ENCODE data around the gene FAM135A. TPM values are rescaled to one million over a fixed set of nuclear protein-coding genes. Genes with fewer than 3 reads are reported as not detected.

FAM135A gene
- total RNA-seq, 2 donors from 2014 or later = 36.4 to 54.8 TPM

- intact Hi-C loops (cut with DNase I) = no loop called here
- no peaks in the 10 kb centered on the region for H3K27me3 ChIP-seq
- H3K9me3 ChIP-seq = no peaks in the 10 kb centered on the region
- no peaks in the 10 kb centered on the region for H3K36me3 ChIP-seq
- no peak for DNase-seq
- no peak overlapping the region for H3K9ac ChIP-seq (ENCODE audit: low read depth in 2 of 2, low read length in 2 of 2)
- H3K4me1 ChIP-seq = no peaks in the 10 kb centered on the region
- TF ChIP-seq CTCF (IDR thresholded peaks at IDR 0.05) = no peak
- no peak overlapping the region for H3K4me3 ChIP-seq
- H3K27ac ChIP-seq = no peak overlapping the region
These were observed 24.0 kb upstream of the FAM135A start for GRCh38 chr6:70389261-70389660.

DNA sequence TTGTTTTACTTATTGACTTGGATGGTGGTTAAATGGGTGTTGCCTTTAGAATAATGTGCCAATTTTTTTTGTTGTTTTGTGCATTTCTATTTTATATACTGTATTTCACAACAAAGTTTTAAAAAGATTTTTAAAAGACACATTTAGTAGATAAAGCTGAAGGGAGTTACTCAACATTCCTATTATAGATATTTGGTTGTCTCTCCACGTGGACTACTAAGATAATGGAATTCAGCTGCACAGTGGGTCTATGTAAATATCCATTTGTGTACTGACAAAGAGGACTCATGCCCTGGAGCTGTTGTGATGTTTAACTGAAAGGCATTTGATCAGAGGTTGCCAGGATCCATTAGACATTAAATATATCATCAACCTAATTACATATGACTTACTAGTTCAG, 23.2 kb upstream of the FAM135A start:
- DNase-seq = no peak
- Histone ChIP-seq H3K4me1 (no peaks in the 10 kb centered on the region), H3K9ac (ENCODE audit: low read depth in 2 of 2, low read length in 2 of 2) (no peak overlapping the region), H3K4me3 (no peak overlapping the region), H3K9me3 (no peaks in the 10 kb centered on the region), H3K27me3 (no peaks in the 10 kb centered on the region), H3K27ac (no peak overlapping the region), H3K36me3 (no peaks in the 10 kb centered on the region)
- TF ChIP-seq CTCF (IDR thresholded peaks at IDR 0.05) = no peak
- intact Hi-C loops (cut with DNase I) = no loop called here

- H3K27me3 ChIP-seq = no peaks in the 10 kb centered on the region
- H3K9ac ChIP-seq (ENCODE audit: low read depth in 2 of 2, low read length in 2 of 2) = no peak overlapping the region
- H3K27ac ChIP-seq = peak overlapping the region; percentile 38
- H3K9me3 ChIP-seq = no peaks in the 10 kb centered on the region
- intact Hi-C loops (cut with DNase I) = no loop called here
- DNase-seq = no peak
- no peak overlapping the region for H3K4me3 ChIP-seq
- H3K4me1 ChIP-seq = peaks cover 2% of the 10 kb centered on the region
- no peaks in the 10 kb centered on the region for H3K36me3 ChIP-seq
- no peak for TF ChIP-seq CTCF (IDR thresholded peaks at IDR 0.05)
These were observed 21.8 kb upstream of the FAM135A start for GRCh38 chr6:70391492-70391891.

DNA sequence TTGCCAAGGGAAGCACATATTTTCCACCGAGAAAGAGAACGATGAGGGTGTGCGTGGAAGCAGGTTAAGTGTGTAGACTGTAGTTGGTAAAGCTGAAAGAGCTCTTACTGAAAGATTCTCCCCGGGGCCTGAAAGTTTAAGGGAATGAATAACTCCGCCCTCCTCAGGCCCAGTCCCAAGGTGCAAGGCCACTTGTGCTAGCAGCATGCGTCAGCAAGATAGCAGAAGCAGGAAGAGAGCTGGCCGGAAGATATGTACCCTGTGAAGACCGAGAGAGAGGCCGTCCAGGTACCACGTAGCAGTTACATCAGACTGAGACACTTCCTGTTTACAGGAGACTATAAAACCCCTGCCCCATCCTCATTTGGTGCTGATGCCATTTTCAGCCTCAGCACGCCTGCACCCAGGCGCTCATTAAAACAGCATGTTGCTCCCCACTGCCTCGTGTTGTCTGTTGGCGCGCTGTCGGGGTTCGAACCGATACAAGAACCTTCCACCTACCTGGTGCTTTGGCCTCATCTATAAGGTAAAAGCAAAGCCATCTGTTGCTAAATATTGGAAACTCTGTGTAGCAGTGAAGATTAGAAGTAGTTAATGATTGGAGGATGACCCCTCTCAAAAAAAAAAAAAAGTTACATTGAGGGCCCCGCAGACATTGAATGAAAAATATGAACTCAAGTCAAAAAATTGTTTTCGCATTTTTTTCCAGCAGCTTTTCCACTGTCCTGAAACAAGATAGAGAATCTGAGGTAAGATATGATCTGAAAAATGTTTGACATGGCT, 18.6 kb upstream of the FAM135A start:
- intact Hi-C loops (cut with DNase I) = no loop called here
- peaks cover 5% of the 10 kb centered on the region for H3K4me1 ChIP-seq
- no peaks in the 10 kb centered on the region for H3K9me3 ChIP-seq
- no peak overlapping the region for H3K4me3 ChIP-seq
- H3K27me3 ChIP-seq = no peaks in the 10 kb centered on the region
- TF ChIP-seq CTCF (IDR thresholded peaks at IDR 0.05) = no peak
- H3K36me3 ChIP-seq = no peaks in the 10 kb centered on the region
- peak; percentile 56 for DNase-seq
- no peak overlapping the region for H3K27ac ChIP-seq
- no peak overlapping the region for H3K9ac ChIP-seq (ENCODE audit: low read depth in 2 of 2, low read length in 2 of 2)

DNA sequence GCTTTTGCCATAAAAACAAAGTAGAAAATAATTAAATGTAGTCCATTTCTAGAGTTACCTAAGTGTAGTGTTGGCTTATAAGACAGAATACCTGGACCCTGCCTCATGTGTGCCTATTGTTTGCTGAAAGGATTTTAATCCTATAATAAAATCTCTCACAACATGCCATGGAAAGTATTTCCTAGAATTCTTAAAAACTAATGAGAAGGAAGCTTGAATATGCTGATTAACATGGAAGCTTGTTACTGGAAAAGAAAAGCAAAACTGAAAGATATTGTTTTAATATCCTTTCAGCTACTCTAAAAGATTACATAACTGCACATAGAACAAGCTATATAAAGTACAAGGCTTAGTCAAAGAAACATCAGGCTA, 18.0 kb upstream of the FAM135A start:
- H3K27me3 ChIP-seq = no peaks in the 10 kb centered on the region
- no peaks in the 10 kb centered on the region for H3K9me3 ChIP-seq
- intact Hi-C loops (cut with DNase I) = no loop called here
- no peak overlapping the region for H3K4me3 ChIP-seq
- no peak for DNase-seq
- no peak overlapping the region for H3K9ac ChIP-seq (ENCODE audit: low read depth in 2 of 2, low read length in 2 of 2)
- H3K4me1 ChIP-seq = peaks cover 5% of the 10 kb centered on the region
- H3K27ac ChIP-seq = no peak overlapping the region
- TF ChIP-seq CTCF (IDR thresholded peaks at IDR 0.05) = no peak
- H3K36me3 ChIP-seq = no peaks in the 10 kb centered on the region

Measured in colonic mucosa (tissue), 4 donors.